NB4 (cell line): ENCODE results near the gene SRSF12.

Source experiments
- POLR2A ChIP-seq: IDR thresholded peaks from 2 replicates; pipeline ENCODE4 v1.6.1; 2011; ENCODE audit warnings: mild to moderate bottlenecking; ENCODE audit not compliant: insufficient read length; ENCODE audit errors: extremely low read depth
- TF ChIP-seq, protein P1 (sequence below): IDR thresholded peaks from one replicate; pipeline ENCODE4 v1.5.1; 2012; ENCODE audit warnings: low read depth, low read length
- TF ChIP-seq, protein P2 (sequence below): IDR thresholded peaks from 2 replicates; pipeline ENCODE4 v1.6.1; 2011; ENCODE audit warnings: low read depth, low read length

DNA sequence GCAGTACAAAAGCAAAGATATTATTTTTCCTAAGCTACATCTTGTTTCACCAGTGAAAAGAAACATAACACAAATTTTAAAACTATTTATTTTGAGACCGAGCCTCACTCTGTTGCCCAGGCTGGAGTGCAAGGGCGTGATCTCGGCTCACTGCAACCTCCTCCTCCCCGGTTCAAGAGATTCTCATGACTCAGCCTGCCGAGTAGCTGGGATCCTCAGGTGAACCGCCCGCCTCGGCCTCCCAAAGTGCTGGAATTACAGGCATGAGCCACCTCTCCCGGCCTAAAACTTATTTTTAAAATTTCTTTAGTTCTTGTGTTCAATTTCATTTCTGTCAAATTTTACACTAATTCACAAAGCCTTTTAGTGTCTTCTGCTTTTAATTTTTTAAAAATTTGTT is 5.9 kb downstream of the SRSF12 start:
- TF ChIP-seq, protein P1, sequence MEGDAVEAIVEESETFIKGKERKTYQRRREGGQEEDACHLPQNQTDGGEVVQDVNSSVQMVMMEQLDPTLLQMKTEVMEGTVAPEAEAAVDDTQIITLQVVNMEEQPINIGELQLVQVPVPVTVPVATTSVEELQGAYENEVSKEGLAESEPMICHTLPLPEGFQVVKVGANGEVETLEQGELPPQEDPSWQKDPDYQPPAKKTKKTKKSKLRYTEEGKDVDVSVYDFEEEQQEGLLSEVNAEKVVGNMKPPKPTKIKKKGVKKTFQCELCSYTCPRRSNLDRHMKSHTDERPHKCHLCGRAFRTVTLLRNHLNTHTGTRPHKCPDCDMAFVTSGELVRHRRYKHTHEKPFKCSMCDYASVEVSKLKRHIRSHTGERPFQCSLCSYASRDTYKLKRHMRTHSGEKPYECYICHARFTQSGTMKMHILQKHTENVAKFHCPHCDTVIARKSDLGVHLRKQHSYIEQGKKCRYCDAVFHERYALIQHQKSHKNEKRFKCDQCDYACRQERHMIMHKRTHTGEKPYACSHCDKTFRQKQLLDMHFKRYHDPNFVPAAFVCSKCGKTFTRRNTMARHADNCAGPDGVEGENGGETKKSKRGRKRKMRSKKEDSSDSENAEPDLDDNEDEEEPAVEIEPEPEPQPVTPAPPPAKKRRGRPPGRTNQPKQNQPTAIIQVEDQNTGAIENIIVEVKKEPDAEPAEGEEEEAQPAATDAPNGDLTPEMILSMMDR, result no peak
- TF ChIP-seq, protein P2, sequence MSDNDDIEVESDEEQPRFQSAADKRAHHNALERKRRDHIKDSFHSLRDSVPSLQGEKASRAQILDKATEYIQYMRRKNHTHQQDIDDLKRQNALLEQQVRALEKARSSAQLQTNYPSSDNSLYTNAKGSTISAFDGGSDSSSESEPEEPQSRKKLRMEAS, result no peak
- no peak for TF ChIP-seq POLR2A
